ENCODE measurements around the gene MT1G.

Gene MT1G

DNA sequence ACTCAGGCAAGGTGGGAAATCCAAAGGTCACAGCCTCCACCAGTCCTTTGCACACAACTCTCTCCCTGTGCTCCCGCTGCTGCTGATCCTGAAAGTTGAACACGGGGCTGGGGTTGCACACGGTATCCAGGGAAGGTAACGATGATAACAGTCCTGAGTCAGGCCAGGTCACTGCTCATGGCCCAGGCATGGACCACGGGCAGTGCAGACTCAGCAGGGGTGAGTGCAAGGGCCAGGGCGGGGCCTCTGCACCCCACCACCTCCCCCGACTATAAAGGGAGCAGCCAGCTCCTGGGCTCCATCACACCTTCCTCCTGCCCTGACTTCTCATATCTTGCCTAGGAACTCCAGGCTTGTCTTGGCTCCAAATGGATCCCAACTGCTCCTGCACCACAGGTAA, 16.3 kb downstream of the MT1G start, which contains the start of gene MT1B:
Gene MT1B (plus strand): TSS at position 301 of the 400 bp plus-strand sequence. CDS start 68 bp downstream, at position 369.
- in situ Hi-C loops (cut with MboI; ENCODE audit: low sequenced_read_pairs, unreplicated experiment), result no loop called here
- no peak for DNase-seq (ENCODE audit: low spot score)
- TF ChIP-seq, protein P1, sequence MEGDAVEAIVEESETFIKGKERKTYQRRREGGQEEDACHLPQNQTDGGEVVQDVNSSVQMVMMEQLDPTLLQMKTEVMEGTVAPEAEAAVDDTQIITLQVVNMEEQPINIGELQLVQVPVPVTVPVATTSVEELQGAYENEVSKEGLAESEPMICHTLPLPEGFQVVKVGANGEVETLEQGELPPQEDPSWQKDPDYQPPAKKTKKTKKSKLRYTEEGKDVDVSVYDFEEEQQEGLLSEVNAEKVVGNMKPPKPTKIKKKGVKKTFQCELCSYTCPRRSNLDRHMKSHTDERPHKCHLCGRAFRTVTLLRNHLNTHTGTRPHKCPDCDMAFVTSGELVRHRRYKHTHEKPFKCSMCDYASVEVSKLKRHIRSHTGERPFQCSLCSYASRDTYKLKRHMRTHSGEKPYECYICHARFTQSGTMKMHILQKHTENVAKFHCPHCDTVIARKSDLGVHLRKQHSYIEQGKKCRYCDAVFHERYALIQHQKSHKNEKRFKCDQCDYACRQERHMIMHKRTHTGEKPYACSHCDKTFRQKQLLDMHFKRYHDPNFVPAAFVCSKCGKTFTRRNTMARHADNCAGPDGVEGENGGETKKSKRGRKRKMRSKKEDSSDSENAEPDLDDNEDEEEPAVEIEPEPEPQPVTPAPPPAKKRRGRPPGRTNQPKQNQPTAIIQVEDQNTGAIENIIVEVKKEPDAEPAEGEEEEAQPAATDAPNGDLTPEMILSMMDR (IDR thresholded peaks at IDR 0.05; ENCODE audit: borderline replicate concordance, control extremely low read depth, extremely low read depth, insufficient read depth, missing control alignments), result no peak

- in situ Hi-C loops (cut with MboI; ENCODE audit: low sequenced_read_pairs, unreplicated experiment), result no loop called here
- TF ChIP-seq, protein P1 (IDR thresholded peaks at IDR 0.05; ENCODE audit: borderline replicate concordance, control extremely low read depth, extremely low read depth, insufficient read depth, missing control alignments), result no peak
- DNase-seq (ENCODE audit: low spot score), result no peak
Measured at GRCh38 chr16:56649820-56650219, 18.0 kb downstream of the MT1G start.

GRCh38 chr16:56649271-56649670, 18.6 kb downstream of the MT1G start:
- DNase-seq (ENCODE audit: low spot score), result no peak
- TF ChIP-seq, protein P1 (IDR thresholded peaks at IDR 0.05; ENCODE audit: borderline replicate concordance, control extremely low read depth, extremely low read depth, insufficient read depth, missing control alignments), result no peak
- in situ Hi-C loops (cut with MboI; ENCODE audit: low sequenced_read_pairs, unreplicated experiment), result no loop called here

DNA sequence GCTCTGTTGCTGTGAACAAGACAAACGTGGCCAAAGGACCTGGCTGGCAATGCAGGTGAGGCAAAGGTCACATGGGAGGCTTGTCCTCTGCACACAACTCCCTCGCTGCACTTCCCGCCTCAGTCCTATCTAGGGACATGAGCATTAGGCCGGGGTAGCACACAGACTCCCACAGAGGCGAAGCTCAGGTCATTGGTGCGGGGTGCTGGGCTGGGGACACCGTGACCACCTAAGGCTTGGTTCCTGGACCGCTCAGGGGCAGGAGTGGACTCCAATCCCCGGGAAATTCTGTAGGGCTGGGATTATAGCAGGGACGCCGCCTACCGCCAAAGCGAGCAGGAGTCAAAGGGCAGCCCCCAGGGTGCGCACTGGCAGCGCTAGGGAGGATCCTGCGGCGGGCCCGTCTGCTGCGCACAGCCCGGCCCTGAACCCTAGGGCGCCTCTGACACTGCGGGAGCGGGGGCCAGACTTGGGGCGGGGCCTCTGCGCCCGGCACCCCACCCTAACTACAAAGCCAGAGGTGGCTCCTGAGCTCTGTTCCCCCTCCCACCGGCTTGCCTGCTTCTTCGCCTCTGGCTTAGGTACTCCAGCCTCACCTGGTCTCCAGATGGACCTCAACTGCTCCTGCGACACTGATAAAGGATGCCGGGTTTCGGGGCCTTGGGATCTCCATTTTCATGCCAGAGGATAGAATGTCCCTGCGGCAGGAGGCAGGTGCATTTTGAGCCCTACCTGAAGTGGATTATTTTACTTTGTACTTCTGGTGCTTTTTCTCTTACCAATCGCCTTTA, 20.0 kb downstream of the MT1G start:
- in situ Hi-C loops (cut with MboI; ENCODE audit: low sequenced_read_pairs, unreplicated experiment), result no loop called here
- TF ChIP-seq, protein P1 (IDR thresholded peaks at IDR 0.05; ENCODE audit: borderline replicate concordance, control extremely low read depth, extremely low read depth, insufficient read depth, missing control alignments), result no peak
- no peak for DNase-seq (ENCODE audit: low spot score)

- TF ChIP-seq, protein P1 (IDR thresholded peaks at IDR 0.05; ENCODE audit: borderline replicate concordance, control extremely low read depth, extremely low read depth, insufficient read depth, missing control alignments), result no peak
- in situ Hi-C loops (cut with MboI; ENCODE audit: low sequenced_read_pairs, unreplicated experiment), result no loop called here
- DNase-seq (ENCODE audit: low spot score), result no peak
Measured at GRCh38 chr16:56645838-56646237, 22.0 kb downstream of the MT1G start.

GRCh38 chr16:56645311-56645710, 22.6 kb downstream of the MT1G start:
- in situ Hi-C loops (cut with MboI; ENCODE audit: low sequenced_read_pairs, unreplicated experiment), result no loop called here
- DNase-seq (ENCODE audit: low spot score), result no peak
- TF ChIP-seq, protein P1 (IDR thresholded peaks at IDR 0.05; ENCODE audit: borderline replicate concordance, control extremely low read depth, extremely low read depth, insufficient read depth, missing control alignments), result no peak

Data from GM13976 (cell line).